Common myeloid progenitor, CD34-positive (primary cell): Measurements from ENCODE around the gene ATP8A1.

Source experiments
- CTCF ChIA-PET: fragments of 350-600 bp; sonication (Branson Sonifier 250); formaldehyde crosslinking; loops from one replicate; lab custom pipeline; 2021; ENCODE audit warnings: antibody characterized with exemption; lab: Charles Lee
- POLR2A ChIA-PET: fragments of 350-600 bp; sonication (Branson Sonifier 250); formaldehyde crosslinking; loops from one replicate; lab custom pipeline; 2021; ENCODE audit warnings: antibody characterized with exemption; lab: Charles Lee
- DNase-seq, 3 donors: peaks; one replicate each; pipeline versions ENCODE4 v3.0.0 to v3.0.0-alpha.2; 2013
- H3K27ac ChIP-seq, 2 experiments: 1 replicate in 1 of 2; 2 replicates in 1 of 2; pipeline ENCODE4 v1.7.0; 2013; ENCODE audit warnings: inconsistent platforms in 2 of 2, low read length in 2 of 2, mild to moderate bottlenecking in 2 of 2, low read depth in 1 of 2, moderate library complexity in 1 of 2; ENCODE audit not compliant: severe bottlenecking in 2 of 2, insufficient read depth in 1 of 2, poor library complexity in 1 of 2
- H3K27me3 ChIP-seq, 5 experiments: replicated peaks in 2 of 5; 1 replicate in 3 of 5; 2 replicates in 2 of 5; pipeline versions ENCODE4 v1.6.1 to v1.7.0; 2013; ENCODE audit warnings: low read length in 4 of 5, mild to moderate bottlenecking in 2 of 5, moderate library complexity in 2 of 5, inconsistent platforms in 1 of 5; ENCODE audit not compliant: insufficient read depth in 5 of 5, control insufficient read depth in 4 of 5
- H3K36me3 ChIP-seq, 4 experiments: 1 replicate in 2 of 4; 2 replicates in 2 of 4; pipeline versions ENCODE4 v1.6.1 to v1.7.0; 2013; ENCODE audit warnings: low read length in 3 of 4, control low read depth in 1 of 4, mild to moderate bottlenecking in 1 of 4; ENCODE audit not compliant: control insufficient read depth in 4 of 4, insufficient read depth in 4 of 4
- H3K4me1 ChIP-seq, 4 experiments: 1 replicate in 3 of 4; 2 replicates in 1 of 4; pipeline versions ENCODE4 v1.6.1 to v1.7.1; 2013; ENCODE audit warnings: low read length in 3 of 4, mild to moderate bottlenecking in 3 of 4, control low read depth in 1 of 4, inconsistent platforms in 1 of 4, moderate library complexity in 1 of 4; ENCODE audit not compliant: control insufficient read depth in 4 of 4, insufficient read depth in 4 of 4; ENCODE audit errors: control extremely low read depth in 1 of 4
- H3K4me3 ChIP-seq, 7 experiments: 1 replicate in 4 of 7; 2 replicates in 3 of 7; pipeline versions ENCODE4 v1.5.1 to v1.7.0; 2013; ENCODE audit warnings: mild to moderate bottlenecking in 7 of 7, low read length in 6 of 7, moderate library complexity in 6 of 7, inconsistent platforms in 2 of 7, low read depth in 2 of 7, control low read depth in 1 of 7; ENCODE audit not compliant: insufficient read depth in 4 of 7, control insufficient read depth in 1 of 7; ENCODE audit errors: extremely low read depth in 1 of 7
- H3K9me3 ChIP-seq, 5 experiments: 1 replicate in 4 of 5; 2 replicates in 1 of 5; pipeline versions ENCODE4 v1.6.1 to v1.7.1; 2013; ENCODE audit warnings: low read length in 4 of 5, mild to moderate bottlenecking in 2 of 5, inconsistent platforms in 1 of 5, low read depth in 1 of 5, moderate library complexity in 1 of 5; ENCODE audit not compliant: control insufficient read depth in 4 of 5, insufficient read depth in 2 of 5; ENCODE audit errors: control extremely low read depth in 1 of 5
- WGBS: methylation state at CpG from one replicate; pipeline ENCODE4 v1.1.5; 2013; ENCODE audit not compliant: insufficient coverage; 5-methylcytosine and 5-hydroxymethylcytosine counted together

ATP8A1 gene

GRCh38 chr4:42642101-42642797 is 14.7 kb downstream of the ATP8A1 start:
- ChIA-PET POLR2A (no interaction called here), CTCF (interaction anchor here (0.7 to 1.2 kb wide), 2 partner anchors 51 to 742 kb away, joined by 3 to 5 read pairs; no protein-coding TSS in a partner anchor)
- peak overlapping the region in 1 of 7 experiments; percentile 13 for H3K4me3 ChIP-seq
- H3K36me3 ChIP-seq: no peaks in the 10 kb centered on the region
- H3K4me1 ChIP-seq: peaks cover 13 to 34% (median 22%) of the 10 kb centered on the region in 4 experiments
- H3K27ac ChIP-seq: no peak overlapping the region
- 81% methylated on average over 4 of the region's 7 CpGs for WGBS
- no peak for DNase-seq
- no peaks in the 10 kb centered on the region for H3K9me3 ChIP-seq
- H3K27me3 ChIP-seq: no peaks in the 10 kb centered on the region

- CTCF ChIA-PET: interaction anchor here (0.7 to 1.2 kb wide), 3 partner anchors 8 to 742 kb away, joined by 3 to 5 read pairs (median 3); no protein-coding TSS in a partner anchor
These were observed 15.2 kb downstream of the ATP8A1 start for GRCh38 chr4:42641656-42642055.

GRCh38 chr4:42641161-42641560 is 15.7 kb downstream of the ATP8A1 start:
- no peaks in the 10 kb centered on the region for H3K9me3 ChIP-seq
- ChIA-PET CTCF (interaction anchor here (0.7 to 0.8 kb wide), 2 partner anchors 8 to 741 kb away, joined by 3 read pairs; no protein-coding TSS in a partner anchor), POLR2A (no interaction called here)
- no peak overlapping the region for H3K27ac ChIP-seq
- no peaks in the 10 kb centered on the region for H3K36me3 ChIP-seq
- no peak overlapping the region for H3K4me3 ChIP-seq
- no peak for DNase-seq
- H3K27me3 ChIP-seq: no peaks in the 10 kb centered on the region
- H3K4me1 ChIP-seq: peaks cover 13 to 42% (median 23%) of the 10 kb centered on the region in 4 experiments

More at GRCh38 chr4:42641656-42642055, 15.2 kb downstream of the ATP8A1 start:
- Histone ChIP-seq H3K36me3 (no peaks in the 10 kb centered on the region), H3K9me3 (no peaks in the 10 kb centered on the region), H3K4me3 (no peak overlapping the region), H3K27ac (no peak overlapping the region), H3K4me1 (peaks cover 13 to 39% (median 22%) of the 10 kb centered on the region in 4 experiments), H3K27me3 (no peaks in the 10 kb centered on the region)
- WGBS: 86% methylated on average over 1 of the region's 1 CpG
- DNase-seq: no peak
- POLR2A ChIA-PET: no interaction called here

GRCh38 chr4:42640613-42641012 is 16.3 kb downstream of the ATP8A1 start:
- Histone ChIP-seq H3K36me3 (no peaks in the 10 kb centered on the region), H3K9me3 (no peaks in the 10 kb centered on the region), H3K27ac (no peak overlapping the region), H3K27me3 (no peaks in the 10 kb centered on the region), H3K4me3 (no peak overlapping the region), H3K4me1 (peaks cover 13 to 42% (median 23%) of the 10 kb centered on the region in 4 experiments)
- DNase-seq: no peak
- CTCF ChIA-PET: no interaction called here
- WGBS: 100% methylated on average over 1 of the region's 3 CpGs
- POLR2A ChIA-PET: no interaction called here

DNA sequence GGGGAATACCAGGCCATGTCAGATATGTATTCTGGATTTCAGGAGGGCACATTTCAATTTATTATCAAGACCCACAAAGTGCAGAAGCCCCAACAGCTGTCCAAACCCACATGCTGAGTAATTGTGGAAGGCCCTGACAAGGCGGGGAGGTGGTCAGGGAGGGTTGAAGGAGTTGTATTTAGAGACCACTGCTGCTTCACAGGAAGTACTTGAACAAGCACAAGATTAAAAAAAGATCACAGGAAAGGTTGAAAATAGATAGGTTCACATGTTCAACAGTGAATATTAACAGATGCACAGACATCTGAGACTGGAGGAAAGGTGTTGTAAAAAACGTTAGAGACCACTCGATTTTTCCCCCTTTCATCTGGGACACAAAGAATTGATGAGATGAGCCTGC is 17.9 kb downstream of the ATP8A1 start:
- ChIA-PET CTCF (no interaction called here), POLR2A (no interaction called here)
- H3K9me3 ChIP-seq: no peaks in the 10 kb centered on the region
- H3K36me3 ChIP-seq: no peaks in the 10 kb centered on the region
- H3K27ac ChIP-seq: no peak overlapping the region
- H3K4me3 ChIP-seq: peak overlapping the region in 1 of 7 experiments; percentile 8
- 0% methylated on average over 1 of the region's 3 CpGs for WGBS
- H3K4me1 ChIP-seq: peaks cover 13 to 43% (median 23%) of the 10 kb centered on the region in 4 experiments
- H3K27me3 ChIP-seq: no peaks in the 10 kb centered on the region
- DNase-seq: peak; percentile 36 to 85 (median 83)

GRCh38 chr4:42638321-42638720 is 18.6 kb downstream of the ATP8A1 start:
- POLR2A ChIA-PET: no interaction called here
- no peak for DNase-seq
- WGBS: 100% methylated on average over 4 of the region's 5 CpGs
- CTCF ChIA-PET: interaction anchor here (0.9 kb wide), 1 partner anchor 20 kb away, joined by 3 read pairs; no protein-coding TSS in a partner anchor
- H3K4me1 ChIP-seq: peaks cover 13 to 49% (median 27%) of the 10 kb centered on the region in 4 experiments
- no peaks in the 10 kb centered on the region for H3K36me3 ChIP-seq
- no peak overlapping the region for H3K4me3 ChIP-seq
- no peaks in the 10 kb centered on the region for H3K27me3 ChIP-seq
- H3K9me3 ChIP-seq: no peaks in the 10 kb centered on the region
- no peak overlapping the region for H3K27ac ChIP-seq

- Histone ChIP-seq H3K27ac (no peak overlapping the region), H3K36me3 (no peaks in the 10 kb centered on the region), H3K9me3 (no peaks in the 10 kb centered on the region), H3K27me3 (no peaks in the 10 kb centered on the region), H3K4me1 (peaks cover 17 to 54% (median 31%) of the 10 kb centered on the region in 4 experiments), H3K4me3 (no peak overlapping the region)
- ChIA-PET CTCF (interaction anchor here (0.9 to 1.7 kb wide), 5 partner anchors 10 to 69 kb away, joined by 3 to 8 read pairs (median 4); partner anchors contain the start of gene ATP8A1), POLR2A (no interaction called here)
- no peak for DNase-seq
These were observed 19.0 kb downstream of the ATP8A1 start for GRCh38 chr4:42637867-42638266.
